HG03135 (cell line): ENCODE measurements around the gene BCAR3.
"Not testable (repeated sequence)": the region's sequence is repeated elsewhere in the genome, so short reads cannot be mapped to it uniquely, and the experiment has no call there.

Experiments
- ATAC-seq: cut with Tn5 transposase; IDR thresholded peaks from one replicate; pipeline ENCODE4 v1.9.1; 2021; ENCODE audit warnings: mild to moderate bottlenecking, moderate library complexity; ENCODE audit not compliant: unreplicated experiment

Gene BCAR3

DNA sequence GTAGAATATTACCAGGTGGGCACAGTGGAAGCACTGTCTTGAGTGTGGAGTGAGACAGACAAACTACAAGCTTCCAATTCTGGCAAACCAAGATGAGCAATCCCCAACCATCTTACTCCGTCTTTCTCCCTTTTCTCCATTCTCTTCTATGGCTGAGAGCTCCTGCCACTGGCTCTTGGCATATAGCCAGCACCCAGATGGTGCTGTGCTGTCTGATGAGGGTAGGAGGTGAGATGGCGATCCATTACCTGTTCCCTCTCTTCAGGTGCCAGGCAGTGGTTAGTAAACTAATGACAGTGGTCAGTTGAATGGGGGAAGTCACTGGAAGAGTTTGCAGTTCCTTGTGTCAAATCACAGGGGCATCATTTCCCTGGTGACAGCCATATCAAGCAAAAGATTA is 125.3 kb downstream of the BCAR3 start:
- no peak for ATAC-seq

- no peak for ATAC-seq
Measured at GRCh38 chr1:93554883-93555872, 126.5 kb downstream of the BCAR3 start.

- not testable (repeated sequence) for ATAC-seq
Measured at GRCh38 chr1:93553886-93554490, 127.6 kb downstream of the BCAR3 start.

DNA sequence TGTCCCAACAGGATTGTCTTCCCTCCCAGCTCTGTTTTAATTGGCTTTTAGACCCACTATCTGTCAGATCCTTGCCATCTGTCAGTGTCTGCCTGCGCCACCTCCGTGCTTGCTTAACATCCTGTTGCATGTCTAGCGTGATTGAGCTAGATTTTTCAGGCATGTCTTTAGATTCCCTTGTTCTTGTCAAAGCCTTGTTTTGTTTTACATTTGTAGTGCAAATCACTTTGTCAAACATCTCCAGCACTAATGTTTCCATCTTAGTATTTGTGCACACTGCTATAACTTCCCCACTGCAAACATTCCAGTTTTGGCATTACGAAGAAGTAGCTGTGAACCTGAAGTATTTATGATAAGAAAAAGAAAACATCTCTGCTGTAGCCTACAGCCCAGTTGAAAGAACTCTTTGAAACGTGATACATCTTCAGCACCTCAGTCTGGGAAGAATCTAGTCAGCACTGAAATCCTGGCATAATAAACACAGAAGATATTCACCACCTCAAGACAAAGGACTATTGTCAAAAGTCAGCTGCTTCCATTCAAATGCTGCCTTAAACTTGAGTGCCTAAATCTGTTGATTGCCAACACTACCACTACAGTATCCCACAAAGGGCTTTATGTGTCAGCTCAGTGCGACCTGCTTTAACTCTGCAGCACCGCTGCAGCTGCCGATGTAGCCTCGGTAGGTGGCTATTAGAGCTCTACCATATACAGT is 128.7 kb downstream of the BCAR3 start:
- ATAC-seq, result no peak

DNA sequence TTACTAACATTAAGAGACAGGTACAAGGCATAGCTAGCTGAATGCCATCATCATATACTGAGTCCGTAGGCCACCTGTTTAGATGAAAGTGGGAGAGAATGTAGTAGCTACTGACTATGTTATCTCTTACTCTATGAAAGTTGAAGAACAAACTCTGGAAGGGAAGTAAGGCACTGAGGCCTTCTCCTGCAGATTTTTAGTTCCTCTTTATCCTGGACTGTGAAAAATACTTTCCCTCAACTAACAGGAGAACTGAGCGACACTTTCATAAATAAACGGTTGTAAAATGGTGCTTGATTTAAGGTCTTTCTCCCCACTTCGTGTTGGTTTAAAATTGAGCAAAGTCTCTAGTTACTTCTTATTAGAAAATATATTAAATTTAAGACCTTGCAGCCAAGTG is 131.8 kb downstream of the BCAR3 start:
- ATAC-seq, result no peak

- ATAC-seq, result no peak
Measured at GRCh38 chr1:93549131-93549530, 132.5 kb downstream of the BCAR3 start.

GRCh38 chr1:93546162-93546863 is 135.3 kb downstream of the BCAR3 start:
- no peak for ATAC-seq

DNA sequence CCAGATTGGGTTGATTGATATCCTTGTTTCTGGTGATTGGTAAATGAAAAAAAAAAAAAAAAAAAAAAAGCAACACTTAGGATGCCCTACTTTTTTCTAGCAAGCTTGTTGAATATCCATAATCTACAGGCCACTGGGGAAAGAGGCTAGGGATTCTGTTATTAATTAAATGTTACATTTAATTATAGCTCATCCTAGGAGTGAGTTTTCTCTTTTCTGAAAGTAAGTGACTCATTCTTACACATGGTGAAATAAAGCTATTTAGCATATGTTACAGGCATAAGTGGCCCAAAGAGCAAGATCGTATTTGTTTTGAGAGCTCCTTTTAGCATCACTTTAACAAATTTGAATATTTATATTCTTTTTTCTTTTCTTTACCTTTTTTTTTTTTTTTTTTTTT is 139.2 kb downstream of the BCAR3 start:
- ATAC-seq, result no peak

DNA sequence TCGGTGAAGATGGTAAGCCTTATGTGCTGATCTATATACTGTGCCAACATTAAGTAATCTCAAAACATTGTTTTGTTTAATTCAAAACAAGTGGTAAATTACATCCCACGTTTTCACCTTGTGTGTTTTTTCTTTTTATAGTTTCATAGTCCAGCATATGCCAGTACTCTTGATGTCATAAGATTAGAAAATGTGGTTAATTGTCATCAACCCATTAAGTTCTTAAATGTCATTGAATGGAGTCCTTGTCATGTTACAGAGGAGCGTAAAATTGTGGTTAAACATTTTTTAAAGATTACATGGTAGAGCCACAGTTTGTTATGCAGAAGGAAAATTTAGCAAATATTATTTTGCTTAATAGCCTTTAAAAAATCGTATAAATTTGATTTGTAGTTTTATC is 140.6 kb downstream of the BCAR3 start:
- ATAC-seq, result no peak

DNA sequence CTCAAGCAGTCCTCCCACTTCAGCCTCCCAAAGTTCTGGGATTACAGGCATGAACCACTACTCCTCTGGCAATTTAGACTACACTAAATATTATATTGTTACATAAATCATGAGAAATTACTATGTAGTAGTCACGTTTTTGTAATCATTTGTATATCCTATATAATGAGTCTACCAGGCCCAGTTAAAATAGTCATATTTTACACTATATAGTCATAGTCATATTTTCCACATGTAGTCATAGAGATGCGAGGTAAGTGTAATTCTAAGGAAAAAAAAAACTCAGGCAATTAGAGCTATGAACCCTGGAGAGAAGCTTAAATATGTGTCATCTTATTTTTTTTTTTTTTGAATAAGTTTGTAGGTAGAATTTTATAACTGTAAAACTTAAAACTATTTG is 143.7 kb downstream of the BCAR3 start:
- no peak for ATAC-seq

GRCh38 chr1:93537396-93537795 is 144.2 kb downstream of the BCAR3 start:
- no peak for ATAC-seq

- ATAC-seq, result no peak
Measured at GRCh38 chr1:93533677-93534076, 148.0 kb downstream of the BCAR3 start.

DNA sequence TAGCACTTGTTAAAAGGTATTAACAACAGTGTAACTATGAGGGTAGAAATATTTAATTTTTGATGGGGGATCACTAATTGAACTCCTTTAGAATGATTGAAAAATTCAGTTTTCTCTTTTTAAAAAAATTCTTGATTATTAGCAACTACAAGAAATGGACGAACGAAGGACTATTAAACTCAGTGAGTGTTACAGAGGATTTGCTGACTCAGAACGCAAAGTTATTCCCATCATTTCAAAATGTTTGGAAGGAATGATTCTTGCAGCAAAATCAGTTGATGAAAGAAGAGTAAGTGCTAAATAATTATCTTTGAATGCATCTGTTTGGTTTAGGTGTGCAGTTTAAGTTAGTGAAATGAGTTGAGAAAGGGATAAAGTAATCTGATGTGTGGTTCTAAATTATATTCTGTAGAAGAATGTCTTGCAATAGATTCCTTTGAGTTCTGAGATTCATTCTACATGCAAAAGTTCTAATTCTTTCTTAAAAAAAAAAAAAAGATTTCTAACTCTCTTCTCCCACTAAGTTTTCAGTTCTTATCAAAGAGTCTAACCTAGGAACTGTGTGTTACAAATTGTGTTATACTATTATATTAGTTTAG is 148.8 kb downstream of the BCAR3 start:
- ATAC-seq, result no peak

DNA sequence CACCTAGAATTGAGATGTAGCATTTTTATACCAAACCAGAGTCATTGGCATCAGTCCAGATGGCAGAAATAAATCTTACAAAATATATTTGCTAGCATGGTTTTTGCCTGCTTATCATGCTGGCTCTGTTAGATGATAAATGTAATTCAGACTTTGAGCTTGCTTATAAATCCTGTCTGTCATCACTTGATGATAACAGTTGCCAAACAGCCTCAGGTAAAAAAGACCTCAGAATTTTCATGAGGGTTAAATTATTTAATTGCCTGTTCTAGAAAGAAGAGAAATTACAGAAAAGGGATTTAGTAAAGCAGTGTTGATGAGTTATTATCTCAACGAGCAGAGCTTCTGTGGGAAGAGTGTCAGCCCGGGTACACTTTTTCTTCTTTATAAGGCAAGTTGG is 150.4 kb downstream of the BCAR3 start:
- ATAC-seq, result no peak

DNA sequence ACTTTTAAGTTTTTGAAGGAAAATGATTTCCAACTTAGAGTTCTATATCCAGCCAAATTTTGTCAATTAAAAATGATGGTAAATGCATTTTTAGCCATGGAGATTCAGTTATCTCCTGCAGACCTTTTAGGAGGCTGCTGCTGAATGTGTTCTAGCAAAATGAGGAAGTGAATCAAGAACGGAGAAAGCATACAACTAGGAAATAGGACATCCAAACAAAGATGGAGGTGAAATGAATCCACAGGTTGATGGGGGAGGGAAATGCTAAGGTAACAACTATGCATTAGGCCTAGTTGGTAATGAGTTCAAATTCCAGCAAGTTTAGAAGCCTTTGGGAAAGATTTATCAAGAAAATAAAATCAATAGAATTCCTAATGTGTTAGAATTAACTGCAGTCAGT is 153.2 kb downstream of the BCAR3 start:
- ATAC-seq, result no peak

GRCh38 chr1:93526431-93526830 is 155.2 kb downstream of the BCAR3 start:
- ATAC-seq, result no peak

GRCh38 chr1:93525431-93525830 is 156.2 kb downstream of the BCAR3 start:
- ATAC-seq, result no peak

- no peak for ATAC-seq
Measured at GRCh38 chr1:93522721-93523120, 158.9 kb downstream of the BCAR3 start.

DNA sequence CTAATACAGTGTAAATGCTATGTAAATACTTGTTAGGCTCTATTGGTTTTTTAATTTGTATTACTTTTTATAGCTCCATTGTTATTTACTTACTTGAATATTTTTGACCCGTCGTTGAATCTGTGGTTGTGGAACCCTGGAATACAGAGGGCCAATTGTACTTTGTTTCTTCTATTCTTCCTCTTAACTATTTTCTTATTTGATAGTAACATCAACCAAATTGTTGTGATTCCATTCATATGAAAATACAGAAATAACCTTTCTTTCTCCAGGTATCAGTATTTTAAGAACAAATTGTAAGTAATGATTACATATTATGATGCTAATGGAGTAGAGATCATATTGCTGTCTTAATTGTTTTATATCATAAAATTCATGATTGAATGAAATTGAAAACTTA is 160.0 kb downstream of the BCAR3 start:
- ATAC-seq, result no peak

DNA sequence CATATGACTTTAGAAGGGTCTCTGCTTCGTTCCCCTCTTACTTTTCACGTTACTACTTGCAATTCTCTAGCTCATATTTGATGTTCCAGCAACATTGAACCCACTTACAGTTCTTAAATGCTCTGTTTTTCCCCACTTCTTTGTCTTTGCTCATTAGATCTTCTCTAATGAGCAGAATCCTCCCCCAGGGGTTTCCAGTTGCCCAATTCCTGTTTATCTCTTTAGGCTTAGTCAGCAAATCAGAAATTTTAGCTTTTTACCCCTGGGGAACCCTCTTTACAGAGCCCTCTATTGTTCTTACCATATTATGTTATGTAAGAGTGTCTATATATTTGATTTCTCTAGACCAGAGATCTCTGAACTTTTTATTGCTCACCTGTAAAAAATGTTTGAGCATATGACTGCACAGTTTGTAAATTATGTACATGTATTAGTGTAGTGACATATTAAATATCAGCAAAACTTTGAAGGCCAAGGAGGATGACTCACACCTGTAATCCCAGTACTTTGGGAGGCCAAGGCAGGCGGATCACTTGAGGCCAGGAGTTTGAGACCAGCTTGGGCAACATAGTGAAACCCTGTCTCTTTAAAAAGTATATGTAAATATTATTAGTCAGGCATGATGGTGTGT is 162.3 kb downstream of the BCAR3 start:
- no peak for ATAC-seq
